ENCODE results near the gene PREPL.

PREPL gene

DNA sequence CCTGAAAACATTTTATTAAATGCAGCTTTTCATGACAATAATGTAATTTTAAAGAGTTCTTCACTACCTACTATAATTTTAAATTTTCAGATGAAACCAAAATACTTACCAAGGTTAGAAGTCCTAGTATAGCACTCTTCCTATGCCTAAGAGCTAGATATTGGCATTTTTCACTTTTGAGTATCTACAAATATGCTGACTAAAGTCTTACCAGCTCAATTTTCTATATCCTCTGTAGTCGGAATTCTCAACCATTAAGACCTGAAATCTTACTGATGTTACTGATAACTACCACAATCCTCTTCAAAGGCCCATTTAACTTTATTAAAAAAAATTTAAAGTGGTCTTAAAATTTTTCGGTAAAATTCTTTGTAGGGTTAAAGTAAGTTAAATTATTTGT lies 32.0 kb downstream of the PREPL start:
- no peak for DNase-seq (ENCODE audit: low read depth)
- no peak overlapping the region for H3K4me3 ChIP-seq (ENCODE audit: low read depth, low read length)
- no peak for TF ChIP-seq CTCF (IDR thresholded peaks at IDR 0.05; ENCODE audit: insufficient read depth, low read depth, low read length, missing control alignments)

GRCh38 chr2:44328750-44329149 lies 32.5 kb downstream of the PREPL start:
- no peak for TF ChIP-seq CTCF (IDR thresholded peaks at IDR 0.05; ENCODE audit: insufficient read depth, low read depth, low read length, missing control alignments)
- no peak for DNase-seq (ENCODE audit: low read depth)
- no peak overlapping the region for H3K4me3 ChIP-seq (ENCODE audit: low read depth, low read length)

DNA sequence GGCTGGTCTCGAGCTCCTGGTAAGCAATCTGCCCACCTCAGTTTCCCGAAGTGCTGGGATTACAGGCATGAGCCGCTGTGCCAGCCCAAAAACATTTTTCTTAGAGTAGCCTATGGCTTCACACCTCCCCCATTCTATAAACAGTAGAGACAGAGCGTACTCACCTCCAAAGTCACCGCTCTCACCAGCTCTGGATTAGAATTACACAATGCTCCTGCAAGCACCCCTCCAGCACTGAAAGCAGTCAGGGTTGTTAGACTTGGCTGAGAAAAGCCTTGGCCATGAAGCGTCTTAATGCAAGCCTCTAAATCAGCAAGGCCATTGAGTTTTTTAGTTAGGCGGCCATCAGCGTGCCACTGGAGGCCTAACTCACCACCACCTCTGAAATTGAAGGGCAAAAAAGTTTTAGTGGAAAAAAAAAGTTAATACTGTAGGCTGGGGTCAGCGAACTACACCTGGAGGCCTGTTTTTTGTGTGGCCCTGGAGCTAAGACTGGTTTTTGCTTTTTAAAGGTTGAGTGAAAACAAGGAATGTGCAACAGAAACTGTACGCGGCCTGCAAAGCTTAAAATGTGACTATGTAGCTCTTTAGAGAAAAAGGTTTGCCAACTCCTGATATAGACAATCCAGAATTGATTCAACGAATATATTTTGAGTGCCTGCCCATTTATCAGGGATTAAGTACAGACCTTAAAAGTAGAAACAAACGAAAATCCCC lies 34.6 kb downstream of the PREPL start:
- TF ChIP-seq CTCF (IDR thresholded peaks at IDR 0.05; ENCODE audit: insufficient read depth, low read depth, low read length, missing control alignments), result no peak
- H3K4me3 ChIP-seq (ENCODE audit: low read depth, low read length), result no peak overlapping the region

DNA sequence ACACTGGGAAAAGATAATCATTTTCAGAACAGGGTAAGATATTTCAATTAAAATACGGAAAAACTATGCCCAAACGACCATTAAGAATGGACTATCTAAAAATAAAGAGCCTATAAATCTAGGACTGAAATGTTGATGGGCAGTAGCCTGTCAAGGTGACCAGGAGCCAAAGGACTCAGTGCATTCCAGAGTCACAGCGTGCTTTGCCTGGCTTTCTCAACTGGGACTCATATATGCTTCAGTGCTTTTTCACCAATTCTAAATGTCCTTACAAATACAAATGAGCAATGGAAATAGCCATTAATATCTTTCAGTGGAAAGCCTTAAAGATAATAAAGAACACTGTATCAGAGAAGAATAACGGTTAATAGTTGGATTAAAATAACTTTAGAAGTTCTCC lies 35.4 kb downstream of the PREPL start:
- H3K4me3 ChIP-seq (ENCODE audit: low read depth, low read length), result no peak overlapping the region
- DNase-seq (ENCODE audit: low read depth), result no peak
- no peak for TF ChIP-seq CTCF (IDR thresholded peaks at IDR 0.05; ENCODE audit: insufficient read depth, low read depth, low read length, missing control alignments)

More for the DNA sequence above, 34.6 kb downstream of the PREPL start:
- no peak for DNase-seq (ENCODE audit: low read depth)

DNA sequence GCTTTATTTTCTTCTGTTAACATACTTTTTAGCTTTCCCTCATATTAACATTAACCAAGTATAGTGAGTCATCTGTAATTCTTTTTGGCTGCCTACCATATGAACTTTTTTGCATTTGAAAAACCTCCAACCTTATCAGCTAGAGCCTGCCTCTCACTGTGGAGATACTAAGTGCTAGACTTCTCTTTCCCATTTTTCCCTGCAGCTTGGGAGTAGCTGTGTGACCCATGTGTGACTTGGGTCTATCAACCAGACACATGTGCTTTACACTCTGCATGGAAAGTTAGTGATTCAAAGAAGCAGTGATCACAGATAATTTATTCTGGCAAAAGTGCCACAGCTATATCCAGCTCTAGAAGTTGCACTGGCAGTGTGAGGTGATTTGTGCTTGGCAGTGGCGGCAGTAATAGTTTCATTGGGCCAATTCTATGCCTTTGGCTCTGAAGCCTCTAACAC lies 36.3 kb downstream of the PREPL start:
- no peak overlapping the region for H3K4me3 ChIP-seq (ENCODE audit: low read depth, low read length)
- no peak for DNase-seq (ENCODE audit: low read depth)
- TF ChIP-seq CTCF (IDR thresholded peaks at IDR 0.05; ENCODE audit: insufficient read depth, low read depth, low read length, missing control alignments), result no peak

GRCh38 chr2:44321360-44321759 lies 39.9 kb downstream of the PREPL start:
- DNase-seq (ENCODE audit: low read depth), result no peak
- no peak for TF ChIP-seq CTCF (IDR thresholded peaks at IDR 0.05; ENCODE audit: insufficient read depth, low read depth, low read length, missing control alignments)
- H3K4me3 ChIP-seq (ENCODE audit: low read depth, low read length), result no peak overlapping the region

- no peak overlapping the region for H3K4me3 ChIP-seq (ENCODE audit: low read depth, low read length)
- no peak for TF ChIP-seq CTCF (IDR thresholded peaks at IDR 0.05; ENCODE audit: insufficient read depth, low read depth, low read length, missing control alignments)
- DNase-seq (ENCODE audit: low read depth), result no peak
Observed at GRCh38 chr2:44320832-44321231, 40.5 kb downstream of the PREPL start.

Data from GM12865 (cell line).